ENCODE measurements around the gene NFX1.

Gene NFX1

DNA sequence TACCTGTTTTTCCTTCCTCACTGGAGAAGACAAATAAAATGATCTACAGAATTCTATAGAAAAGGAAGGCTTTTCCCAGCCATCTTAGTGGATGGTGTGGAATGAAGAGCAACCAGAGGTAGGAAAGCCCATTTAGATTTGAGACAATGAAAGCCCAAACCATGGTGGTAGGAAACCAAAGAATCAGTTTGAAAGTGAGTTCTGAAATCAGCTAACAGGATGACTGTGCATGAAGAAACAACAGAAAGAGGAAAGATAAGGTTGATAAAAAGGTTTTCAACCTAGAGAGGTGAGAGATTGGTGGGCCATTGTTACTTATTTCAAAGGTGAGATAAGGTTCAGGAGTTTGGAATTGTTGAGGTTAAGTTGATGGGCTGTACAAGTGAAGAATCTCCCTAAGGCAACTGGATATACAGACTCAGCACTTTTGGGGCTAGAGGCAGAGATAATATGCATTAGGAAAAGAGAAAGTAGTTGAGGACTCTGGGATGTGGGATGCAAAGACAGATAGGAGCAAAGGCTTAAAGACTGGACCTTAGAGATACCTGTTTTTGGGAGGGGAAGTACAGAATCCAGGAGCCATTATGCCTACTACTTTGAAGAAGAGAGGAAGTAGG, 23.1 kb upstream of the NFX1 start:
- no peak for DNase-seq (ENCODE audit: low read depth)

DNA sequence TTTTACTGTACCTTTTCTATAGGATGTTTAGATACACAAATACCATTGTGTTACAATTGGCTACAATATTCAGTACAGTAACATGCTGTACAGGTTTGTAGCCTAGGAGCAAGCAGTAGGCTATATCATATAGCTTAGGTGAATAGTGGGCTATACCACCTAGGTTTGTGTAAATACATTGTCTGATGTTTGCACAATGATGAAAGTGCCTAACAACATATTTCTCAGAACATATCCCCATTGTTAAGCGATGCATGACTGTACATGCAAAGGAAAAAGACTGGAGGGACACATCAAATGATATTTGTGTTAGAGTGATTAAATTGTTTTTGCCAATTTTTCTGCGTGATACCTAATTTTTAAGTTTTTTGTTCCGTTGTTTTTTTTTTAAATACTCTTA, 20.2 kb upstream of the NFX1 start:
- no peak for DNase-seq (ENCODE audit: low read depth)

DNA sequence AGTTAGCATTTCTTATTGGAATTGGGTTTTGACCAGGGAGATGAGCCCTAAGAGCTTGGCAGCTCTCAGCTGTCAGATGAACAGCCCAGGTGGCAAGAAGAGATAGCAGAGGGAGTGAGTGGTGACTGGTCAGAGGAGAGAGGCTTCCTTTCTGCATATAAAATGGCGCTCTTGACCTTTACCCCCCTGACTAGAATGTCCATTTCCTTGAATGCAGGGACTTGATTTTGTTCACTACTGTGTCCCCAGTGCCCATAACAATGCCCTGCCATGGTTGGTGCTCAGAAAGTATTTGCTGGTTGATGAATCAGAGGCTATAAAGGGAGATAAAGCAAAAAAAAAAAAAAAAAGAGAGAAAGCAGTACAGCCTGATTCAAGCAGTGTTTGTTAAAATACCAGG, 18.3 kb upstream of the NFX1 start:
- no peak for DNase-seq (ENCODE audit: low read depth)

DNA sequence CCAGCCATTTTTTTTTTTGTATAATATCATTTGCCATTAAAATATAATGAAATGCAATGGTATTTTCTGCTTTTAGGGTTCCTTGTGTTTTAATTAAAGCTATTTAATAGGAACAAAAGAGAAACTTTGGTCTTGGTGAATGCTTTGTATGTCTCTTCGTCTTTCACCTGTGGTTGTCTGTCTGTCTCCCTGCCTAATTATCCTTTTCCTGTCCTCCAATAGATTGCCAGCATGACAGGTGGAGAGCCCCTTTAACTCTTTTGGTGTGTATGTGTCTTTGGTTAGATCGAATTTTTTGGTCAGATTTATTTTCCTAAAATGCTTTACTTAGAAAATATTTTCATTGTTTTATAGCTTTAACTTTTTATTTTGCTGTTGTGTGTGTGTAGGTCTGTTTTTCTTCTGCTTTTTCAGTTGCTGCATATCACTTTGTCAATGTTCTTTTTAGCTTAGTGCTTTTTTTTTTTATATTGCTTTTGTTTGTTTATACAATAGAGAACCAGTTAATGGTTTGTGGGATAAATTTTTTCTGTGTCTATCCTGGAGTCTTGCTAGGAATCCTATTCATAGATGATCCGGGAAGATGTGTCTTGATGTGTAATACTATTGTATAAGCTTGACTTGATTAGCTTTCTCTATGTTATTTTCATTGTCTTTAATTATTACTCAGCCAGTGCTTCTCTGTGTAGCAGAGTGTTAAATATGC, 16.9 kb upstream of the NFX1 start:
- DNase-seq (ENCODE audit: low read depth) = no peak

DNA sequence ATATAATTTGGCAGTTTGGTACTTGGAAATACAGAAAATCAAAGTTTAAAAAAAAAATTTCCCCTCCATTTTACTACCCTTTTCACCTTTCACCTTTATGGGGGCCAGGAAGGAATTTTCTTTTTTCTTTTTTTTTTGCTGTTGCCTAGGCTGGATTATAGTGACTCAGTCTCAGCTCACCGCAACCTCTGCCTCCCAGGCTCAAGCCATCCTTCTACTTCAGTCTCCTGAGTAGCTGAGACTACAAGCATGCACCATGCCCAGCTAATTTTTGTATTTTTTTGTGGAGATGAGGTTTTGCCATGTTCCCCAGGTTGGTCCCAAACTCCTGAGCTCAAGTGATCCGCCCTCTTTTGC, 16.4 kb upstream of the NFX1 start:
- no peak for DNase-seq (ENCODE audit: low read depth)

DNA sequence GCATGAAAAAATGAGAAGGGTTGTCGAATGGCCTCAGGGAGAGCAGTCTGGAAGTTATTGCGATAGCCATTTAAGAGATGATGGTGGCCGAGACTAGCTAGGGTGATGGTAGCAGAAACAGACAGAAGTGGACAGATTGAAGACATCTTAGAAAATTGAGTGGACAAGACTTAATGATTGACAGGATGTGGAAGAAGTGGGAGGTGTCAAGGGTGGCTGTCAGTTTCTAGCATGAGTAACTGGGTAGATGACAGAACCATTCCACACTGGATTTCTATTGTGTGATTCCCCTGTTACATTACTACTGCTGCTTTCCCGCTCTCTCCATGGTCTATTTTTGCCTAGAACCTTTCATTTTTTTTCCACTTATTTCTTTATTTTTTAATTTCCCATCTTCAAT, 12.8 kb upstream of the NFX1 start:
- no peak for DNase-seq (ENCODE audit: low read depth)

DNA sequence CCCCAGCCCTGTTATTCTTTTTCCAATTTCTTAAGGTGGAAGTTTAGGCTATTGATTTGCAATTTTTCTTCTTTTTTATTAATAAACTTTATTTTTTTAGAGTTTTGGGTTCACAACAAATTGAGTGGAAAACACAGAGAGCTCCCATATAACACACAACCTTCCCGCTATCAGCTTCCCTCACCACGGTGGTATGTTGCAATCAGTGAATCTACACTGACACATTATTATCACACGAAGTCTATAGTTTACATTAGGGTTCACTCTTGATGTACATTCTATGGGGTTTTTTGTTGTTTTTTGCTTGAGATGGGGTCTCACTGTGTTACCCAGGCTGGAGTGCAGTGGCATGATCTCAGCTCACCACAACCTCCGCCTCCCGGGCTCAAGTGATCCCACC, 4.8 kb upstream of the NFX1 start:
- DNase-seq (ENCODE audit: low read depth) = no peak

DNA sequence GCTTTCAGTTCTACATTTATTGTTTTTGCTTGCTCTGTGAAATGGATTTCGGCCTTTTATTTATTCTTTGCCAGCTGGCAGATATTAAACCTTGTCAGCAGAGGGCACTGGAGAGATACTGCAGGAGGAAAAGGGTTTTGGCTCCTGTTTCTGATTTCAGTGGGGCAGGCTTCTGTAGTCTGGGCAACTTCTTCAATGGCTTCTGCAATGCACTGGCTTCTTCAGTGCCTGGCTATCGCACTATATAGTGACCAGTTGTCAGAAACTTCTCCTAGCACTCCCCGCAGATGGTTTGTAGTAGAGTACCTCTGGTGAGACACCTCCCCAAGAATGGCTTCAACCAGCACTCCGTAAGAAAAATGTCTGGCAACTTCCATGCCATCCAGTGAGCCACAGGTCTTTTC, 3.2 kb upstream of the NFX1 start:
- DNase-seq (ENCODE audit: low read depth) = no peak

DNA sequence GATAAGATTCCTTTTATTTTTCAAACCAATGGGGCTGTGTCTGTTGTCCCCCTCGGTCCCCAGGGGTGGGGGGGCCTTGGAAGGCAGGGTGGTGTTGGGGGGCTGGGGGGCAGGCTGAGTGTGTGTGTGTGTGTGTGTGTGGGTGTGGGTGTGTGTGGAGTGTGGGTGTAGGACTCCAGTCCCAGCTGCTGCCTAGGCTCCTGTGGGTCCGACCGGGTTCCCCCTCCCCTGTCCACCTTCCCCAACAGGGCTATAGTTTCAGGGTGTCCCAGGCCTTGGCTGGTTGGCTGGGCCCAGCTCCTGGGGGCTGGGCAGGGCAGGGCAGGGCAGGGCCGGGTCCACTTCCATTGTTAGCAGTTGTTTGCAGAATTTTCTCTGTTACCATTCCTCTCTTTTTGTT, 2.1 kb upstream of the NFX1 start:
- DNase-seq (ENCODE audit: low read depth) = no peak

DNA sequence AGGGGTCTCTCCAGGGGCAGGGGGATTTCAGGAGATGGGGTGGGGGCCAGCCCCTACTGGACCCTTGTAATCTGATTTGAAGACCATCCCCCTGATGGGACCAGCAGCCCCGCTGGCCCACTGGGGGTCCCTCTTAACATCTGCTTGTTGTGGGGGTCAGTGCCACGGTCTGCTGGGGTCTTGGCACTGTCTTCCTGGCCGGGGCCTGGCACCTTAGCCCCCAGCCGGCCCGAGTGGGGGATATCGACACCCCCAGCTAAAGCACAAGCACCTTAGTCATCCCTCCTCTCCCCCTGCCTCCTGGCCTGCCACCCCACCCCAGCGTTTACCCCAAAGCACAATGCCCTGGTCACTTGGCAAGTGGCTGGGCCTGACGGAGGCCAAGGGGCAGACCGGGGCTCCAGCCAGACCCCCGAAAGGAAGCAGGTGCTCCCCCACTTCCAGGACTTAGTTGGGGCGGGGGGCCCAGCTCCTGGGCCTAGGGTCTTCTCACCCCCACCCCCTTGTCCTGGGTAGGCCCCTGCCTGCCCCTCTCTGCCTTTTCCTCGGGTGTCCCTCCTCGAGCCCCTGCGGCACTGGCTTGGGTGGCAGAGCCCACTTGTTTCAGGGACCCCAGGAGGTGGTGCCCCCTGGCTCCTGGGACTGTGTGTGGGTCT, 1.4 kb upstream of the NFX1 start:
- DNase-seq (ENCODE audit: low read depth) = no peak

DNA sequence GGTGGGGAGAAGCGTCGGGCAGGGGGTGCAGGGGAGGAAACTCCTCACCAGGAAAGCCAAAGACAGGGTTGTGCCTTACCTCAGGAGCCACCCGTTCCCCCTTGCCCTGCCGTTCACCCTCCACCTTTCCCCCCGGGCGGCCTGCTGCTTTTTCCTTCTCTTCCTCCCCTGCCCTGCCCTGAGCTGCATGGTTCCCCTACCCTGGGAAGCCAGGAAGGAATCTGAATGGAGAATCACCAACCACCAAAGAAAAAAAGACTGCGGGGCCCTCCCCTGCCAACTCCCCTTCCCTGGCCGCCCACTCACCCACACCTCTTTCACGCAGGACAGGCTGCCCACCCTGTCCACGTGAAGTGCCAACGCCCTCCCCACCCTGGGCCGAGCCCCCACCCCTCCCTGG, 820 bp upstream of the NFX1 start:
- no peak for DNase-seq (ENCODE audit: low read depth)

DNA sequence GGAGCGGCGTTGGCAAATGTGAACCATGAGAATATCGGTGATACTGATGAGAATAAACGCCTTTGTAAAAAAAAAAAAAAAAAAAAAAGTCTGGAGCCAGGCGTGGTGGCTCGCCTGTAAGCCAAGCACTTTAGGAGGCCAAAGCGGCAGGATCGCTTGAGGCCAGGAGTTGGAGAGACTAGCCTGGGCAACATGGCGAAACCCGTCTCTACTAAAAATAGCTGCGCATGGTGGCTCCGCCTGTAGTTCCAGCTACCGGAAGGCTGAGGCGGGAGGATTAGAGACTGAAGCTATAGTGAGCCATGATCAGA, 425 bp upstream of the NFX1 start:
- no peak for DNase-seq (ENCODE audit: low read depth)

DNA sequence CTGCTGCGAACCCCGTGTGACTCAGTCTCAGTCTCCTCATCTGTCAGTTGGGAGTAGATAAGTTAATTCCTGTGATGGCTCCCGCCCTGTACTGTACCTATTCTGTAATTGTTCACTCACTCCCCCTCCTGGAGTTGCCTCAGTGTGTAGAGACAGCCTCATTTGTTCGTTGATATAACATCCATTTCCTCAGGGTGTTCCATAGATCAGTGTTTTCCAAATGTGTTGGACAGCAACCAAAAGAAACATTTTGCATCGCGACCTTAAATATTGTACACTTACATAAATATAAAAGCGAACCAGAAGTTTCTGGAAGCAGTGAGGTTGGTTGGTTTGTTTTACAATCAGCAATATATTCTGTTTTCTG, 698 bp downstream of the NFX1 start:
- no peak for DNase-seq (ENCODE audit: low read depth)

DNA sequence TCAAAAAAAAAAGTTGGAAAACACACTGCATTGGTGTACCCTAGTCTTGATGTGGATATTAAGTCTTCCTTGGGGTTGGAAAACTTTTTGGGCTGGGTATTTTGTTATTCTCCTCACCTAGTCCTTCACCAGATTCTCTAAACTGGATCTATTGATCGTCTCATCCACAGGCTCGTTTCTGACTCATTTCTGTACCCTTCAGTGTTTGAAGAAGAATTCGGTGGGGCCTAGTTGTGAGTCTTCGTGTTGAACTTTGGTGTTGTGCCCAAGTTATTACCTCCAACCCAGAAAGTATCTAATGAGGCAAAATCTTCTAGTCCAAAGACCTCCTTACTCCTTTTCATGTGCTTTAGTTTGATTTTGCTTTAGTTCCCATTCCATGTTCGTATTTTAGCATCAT, 1.6 kb downstream of the NFX1 start:
- DNase-seq (ENCODE audit: low read depth) = no peak

DNA sequence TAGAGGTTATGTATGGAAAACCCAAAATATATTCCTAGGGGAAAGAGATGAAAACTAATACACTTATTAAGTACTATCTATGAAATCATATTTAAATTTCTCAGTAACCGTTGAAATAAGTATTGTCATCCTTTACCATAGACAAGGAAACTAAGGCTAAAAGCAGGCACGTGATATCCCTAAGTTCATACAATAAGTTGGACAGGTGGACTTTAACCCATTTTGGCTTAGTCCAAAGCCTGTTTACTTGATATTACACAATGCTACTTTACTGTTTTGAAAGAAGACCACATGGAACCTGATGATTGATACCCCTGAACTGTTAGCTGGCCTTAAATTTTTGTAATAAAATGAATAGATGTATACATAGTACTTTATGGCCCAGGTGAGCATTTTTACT, 3.5 kb downstream of the NFX1 start:
- no peak for DNase-seq (ENCODE audit: low read depth)

DNA sequence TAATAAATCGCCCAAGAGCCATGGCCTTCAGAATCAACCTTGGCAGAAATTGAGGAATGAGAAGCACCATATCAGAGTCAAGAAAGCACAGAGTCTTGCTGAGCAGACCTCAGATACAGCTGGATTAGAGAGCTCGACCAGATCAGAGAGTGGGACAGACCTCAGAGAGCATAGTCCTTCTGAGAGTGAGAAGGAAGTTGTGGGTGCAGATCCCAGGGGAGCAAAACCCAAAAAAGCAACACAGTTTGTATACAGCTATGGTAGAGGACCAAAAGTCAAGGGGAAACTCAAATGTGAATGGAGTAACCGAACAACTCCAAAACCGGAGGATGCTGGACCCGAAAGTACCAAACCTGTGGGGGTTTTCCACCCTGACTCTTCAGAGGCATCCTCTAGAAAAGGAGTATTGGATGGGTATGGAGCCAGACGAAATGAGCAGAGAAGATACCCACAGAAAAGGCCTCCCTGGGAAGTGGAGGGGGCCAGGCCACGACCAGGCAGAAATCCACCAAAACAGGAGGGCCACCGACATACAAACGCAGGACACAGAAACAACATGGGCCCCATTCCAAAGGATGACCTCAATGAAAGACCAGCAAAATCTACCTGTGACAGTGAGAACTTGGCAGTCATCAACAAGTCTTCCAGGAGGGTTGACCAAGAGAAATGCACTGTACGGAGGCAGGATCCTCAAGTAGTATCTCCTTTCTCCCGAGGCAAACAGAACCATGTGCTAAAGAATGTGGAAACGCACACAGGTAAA, 4.5 kb downstream of the NFX1 start:
- no peak for DNase-seq (ENCODE audit: low read depth)

DNA sequence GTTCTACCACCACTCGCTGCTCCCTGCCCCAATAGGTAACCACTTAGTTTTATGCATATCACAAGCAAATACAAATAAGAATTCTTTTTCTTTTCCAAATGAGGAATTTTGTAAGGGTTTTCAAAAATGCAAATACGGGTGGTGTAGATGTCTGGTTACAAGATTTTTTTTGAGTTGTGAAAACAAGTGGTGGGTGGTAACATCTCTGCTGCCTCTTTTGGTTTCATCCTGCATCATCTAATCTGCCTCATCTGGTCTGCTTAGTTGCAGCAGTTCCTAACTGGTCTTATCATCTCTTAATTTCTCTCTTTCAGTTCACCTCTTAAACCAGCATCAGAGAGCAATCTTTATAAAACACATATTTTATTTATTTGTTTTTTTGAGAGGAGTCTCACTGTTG, 5.3 kb downstream of the NFX1 start:
- no peak for DNase-seq (ENCODE audit: low read depth)

DNA sequence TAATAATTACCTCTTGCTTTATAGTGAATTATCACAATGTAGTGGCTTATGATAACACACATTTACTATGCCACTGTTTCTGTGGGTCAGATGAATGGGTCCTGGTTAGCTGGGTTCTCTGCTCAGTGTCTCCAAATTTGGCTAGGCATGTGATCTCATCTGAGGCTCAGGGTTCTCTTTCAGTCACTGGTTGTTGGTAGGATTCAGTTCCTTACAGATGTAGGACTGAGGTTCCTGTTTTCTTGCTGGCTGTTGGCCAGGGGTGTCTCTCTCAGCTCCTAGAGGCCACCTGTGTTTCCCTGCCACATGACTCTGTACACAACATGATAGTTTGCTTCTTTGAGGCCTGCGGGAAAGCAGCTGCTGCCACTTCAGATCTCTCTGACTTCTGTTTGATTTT, 7.1 kb downstream of the NFX1 start:
- DNase-seq (ENCODE audit: low read depth) = no peak

DNA sequence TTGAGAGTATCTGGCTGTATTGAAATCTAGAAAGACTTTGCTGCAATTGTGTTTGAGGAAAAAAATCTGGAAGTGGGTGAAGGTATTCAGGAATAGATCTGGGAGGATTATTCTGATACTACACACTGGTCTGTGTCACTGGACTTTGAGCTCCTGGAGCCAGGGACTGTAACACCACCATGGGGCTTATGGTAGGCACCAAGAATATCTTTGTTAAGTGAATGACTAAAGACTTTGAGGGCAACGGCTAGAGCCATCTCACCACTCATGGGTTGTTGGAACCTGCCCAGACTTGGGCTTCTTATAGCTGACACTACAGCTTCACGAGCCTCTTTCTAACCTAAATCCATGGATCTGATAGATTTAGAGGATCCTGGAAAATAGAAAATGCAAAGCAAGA, 10.2 kb downstream of the NFX1 start:
- no peak for DNase-seq (ENCODE audit: low read depth)

DNA sequence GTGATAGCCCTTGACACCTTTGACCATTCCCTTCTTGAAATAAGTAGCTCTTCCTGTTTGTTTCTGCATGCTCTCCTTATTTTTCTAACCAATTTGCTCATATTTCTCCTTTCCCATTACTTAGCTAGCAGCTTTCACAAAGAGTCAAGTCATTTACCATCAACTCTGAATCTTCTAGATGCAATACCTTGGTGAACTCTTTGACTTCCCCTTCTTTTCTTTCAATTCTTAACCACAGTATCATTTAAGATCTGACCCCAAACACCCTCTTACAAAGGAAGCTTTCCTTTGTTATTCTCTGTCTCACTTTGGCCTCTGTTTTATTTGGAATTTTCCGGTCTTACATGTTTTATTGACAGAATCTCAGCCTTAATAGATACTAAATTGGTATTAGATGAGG, 14.0 kb downstream of the NFX1 start:
- DNase-seq (ENCODE audit: low read depth) = no peak

DNA sequence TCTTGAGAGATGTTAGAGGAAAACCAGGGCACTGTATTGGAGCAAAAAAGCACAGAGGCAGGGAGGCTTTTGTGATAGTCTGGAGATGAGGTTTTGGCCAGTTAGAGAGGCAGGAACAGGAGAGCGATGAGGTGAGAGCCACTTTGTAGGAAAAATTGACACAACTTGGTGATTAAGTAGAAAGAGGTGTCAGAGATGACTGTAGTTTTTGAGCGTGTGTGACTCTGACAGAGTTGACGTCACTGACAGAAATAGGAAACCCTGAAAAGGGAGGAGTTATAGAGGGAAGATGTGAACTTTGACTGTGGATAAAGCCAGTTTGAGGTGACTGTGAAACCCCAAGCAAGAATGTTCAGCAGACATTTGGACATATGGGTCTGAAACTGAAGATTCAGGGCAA, 15.7 kb downstream of the NFX1 start:
- no peak for DNase-seq (ENCODE audit: low read depth)

DNA sequence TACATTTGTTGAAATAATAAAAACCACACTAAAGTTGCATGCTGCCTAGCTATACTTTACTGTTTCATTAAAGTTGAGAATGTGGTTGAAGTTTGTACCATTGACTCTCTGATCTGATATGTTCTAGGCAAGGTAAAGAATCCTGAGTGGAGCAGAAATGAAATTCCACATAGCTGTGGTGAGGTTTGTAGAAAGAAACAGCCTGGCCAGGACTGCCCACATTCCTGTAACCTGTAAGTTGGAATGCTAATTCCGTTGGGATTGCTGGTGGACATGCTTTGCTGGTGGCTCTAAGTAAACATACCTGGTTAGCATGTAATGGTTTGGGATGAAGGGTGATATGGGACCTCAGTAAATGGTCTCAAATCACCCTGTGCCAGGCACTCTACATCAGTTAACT, 16.8 kb downstream of the NFX1 start:
- DNase-seq (ENCODE audit: low read depth) = no peak

DNA sequence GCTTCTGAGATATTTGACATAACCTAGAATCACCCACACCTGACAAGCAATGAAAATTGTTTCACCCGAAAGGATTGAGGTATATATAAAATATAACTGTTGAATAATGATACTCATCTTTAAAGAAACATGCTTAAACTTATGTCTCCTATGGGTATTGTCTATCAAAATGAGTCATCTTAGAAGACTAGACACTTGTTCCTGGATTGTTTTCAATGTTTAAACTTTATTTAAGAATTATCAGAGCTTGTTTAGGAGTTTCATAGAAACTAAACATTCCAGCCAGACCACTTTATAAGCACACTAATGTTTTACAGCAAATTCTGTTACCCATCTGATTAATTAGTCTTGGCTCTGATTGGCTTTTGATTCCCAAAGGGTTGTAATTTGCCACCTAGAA, 19.6 kb downstream of the NFX1 start:
- DNase-seq (ENCODE audit: low read depth) = no peak

DNA sequence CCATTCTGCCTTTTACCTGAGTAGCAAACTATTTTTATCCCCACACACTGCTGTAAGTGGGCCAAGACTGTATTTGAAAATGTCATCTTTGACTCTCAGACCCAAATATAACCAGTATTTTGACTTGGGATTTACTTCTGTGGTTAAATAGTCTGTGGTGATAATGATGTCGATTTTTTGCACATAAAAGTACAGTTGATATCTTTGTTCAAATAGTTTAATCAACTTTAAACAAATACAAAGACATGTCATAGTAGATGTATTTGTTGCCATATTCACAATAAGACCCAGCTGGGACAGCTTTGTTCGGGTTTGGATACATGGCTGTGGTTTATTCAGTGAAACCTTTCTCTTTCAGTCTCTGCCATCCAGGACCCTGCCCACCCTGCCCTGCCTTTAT, 20.4 kb downstream of the NFX1 start:
- no peak for DNase-seq (ENCODE audit: low read depth)

Data from HS-5 (cell line).